SK-N-SH (cell line): ENCODE results near the gene PUSL1.

Source experiments
- RFX5 ChIP-seq: IDR thresholded peaks from 2 replicates; pipeline ENCODE4 v1.6.1; 2012; ENCODE audit warnings: mild to moderate bottlenecking, improper control_type of control experiment, low read length
- SIN3A ChIP-seq: IDR thresholded peaks from 2 replicates; pipeline ENCODE4 v1.6.1; 2012; ENCODE audit warnings: low read depth, mild to moderate bottlenecking, low read length, moderate library complexity, borderline replicate concordance
- TF ChIP-seq, protein P1 (sequence below): fragments of 200-600 bp; sonication (generic); IDR thresholded peaks from 2 replicates; pipeline ENCODE4 v1.6.1; 2017; ENCODE audit warnings: antibody characterized with exemption, mild to moderate bottlenecking, moderate library complexity
- TF ChIP-seq, protein P2 (sequence below): IDR thresholded peaks from 2 replicates; pipeline ENCODE4 v1.6.1; 2012; ENCODE audit warnings: mild to moderate bottlenecking, low read depth, low read length, moderate library complexity

DNA sequence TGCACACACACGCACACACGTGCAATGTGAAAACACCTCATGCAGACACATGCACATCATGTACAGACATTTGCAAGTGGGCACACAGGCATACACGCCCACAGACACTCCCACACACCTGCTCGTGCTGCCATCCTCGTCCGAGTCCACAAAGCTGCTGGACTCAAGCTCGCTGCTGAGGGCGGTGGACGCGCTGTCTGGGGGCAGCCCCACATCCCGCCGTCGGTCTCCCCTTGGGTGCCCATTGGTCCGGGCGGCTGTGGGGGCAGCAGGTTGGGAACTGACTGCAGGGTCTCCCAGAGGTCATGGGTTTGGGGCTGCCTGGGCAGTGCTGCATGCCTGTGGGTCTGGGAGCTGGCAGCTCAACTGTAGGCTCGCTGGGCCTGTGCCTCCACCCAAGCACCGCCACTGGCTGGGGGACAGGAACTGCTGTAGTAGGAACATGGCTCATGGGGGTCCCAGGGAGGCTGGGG, 33.2 kb downstream of the PUSL1 start:
- no peak for TF ChIP-seq RFX5
- TF ChIP-seq, protein P1, sequence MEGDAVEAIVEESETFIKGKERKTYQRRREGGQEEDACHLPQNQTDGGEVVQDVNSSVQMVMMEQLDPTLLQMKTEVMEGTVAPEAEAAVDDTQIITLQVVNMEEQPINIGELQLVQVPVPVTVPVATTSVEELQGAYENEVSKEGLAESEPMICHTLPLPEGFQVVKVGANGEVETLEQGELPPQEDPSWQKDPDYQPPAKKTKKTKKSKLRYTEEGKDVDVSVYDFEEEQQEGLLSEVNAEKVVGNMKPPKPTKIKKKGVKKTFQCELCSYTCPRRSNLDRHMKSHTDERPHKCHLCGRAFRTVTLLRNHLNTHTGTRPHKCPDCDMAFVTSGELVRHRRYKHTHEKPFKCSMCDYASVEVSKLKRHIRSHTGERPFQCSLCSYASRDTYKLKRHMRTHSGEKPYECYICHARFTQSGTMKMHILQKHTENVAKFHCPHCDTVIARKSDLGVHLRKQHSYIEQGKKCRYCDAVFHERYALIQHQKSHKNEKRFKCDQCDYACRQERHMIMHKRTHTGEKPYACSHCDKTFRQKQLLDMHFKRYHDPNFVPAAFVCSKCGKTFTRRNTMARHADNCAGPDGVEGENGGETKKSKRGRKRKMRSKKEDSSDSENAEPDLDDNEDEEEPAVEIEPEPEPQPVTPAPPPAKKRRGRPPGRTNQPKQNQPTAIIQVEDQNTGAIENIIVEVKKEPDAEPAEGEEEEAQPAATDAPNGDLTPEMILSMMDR: no peak
- TF ChIP-seq SIN3A: no peak
- TF ChIP-seq, protein P2, sequence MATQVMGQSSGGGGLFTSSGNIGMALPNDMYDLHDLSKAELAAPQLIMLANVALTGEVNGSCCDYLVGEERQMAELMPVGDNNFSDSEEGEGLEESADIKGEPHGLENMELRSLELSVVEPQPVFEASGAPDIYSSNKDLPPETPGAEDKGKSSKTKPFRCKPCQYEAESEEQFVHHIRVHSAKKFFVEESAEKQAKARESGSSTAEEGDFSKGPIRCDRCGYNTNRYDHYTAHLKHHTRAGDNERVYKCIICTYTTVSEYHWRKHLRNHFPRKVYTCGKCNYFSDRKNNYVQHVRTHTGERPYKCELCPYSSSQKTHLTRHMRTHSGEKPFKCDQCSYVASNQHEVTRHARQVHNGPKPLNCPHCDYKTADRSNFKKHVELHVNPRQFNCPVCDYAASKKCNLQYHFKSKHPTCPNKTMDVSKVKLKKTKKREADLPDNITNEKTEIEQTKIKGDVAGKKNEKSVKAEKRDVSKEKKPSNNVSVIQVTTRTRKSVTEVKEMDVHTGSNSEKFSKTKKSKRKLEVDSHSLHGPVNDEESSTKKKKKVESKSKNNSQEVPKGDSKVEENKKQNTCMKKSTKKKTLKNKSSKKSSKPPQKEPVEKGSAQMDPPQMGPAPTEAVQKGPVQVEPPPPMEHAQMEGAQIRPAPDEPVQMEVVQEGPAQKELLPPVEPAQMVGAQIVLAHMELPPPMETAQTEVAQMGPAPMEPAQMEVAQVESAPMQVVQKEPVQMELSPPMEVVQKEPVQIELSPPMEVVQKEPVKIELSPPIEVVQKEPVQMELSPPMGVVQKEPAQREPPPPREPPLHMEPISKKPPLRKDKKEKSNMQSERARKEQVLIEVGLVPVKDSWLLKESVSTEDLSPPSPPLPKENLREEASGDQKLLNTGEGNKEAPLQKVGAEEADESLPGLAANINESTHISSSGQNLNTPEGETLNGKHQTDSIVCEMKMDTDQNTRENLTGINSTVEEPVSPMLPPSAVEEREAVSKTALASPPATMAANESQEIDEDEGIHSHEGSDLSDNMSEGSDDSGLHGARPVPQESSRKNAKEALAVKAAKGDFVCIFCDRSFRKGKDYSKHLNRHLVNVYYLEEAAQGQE: no peak
